CD4-positive, alpha-beta T cell (primary cell): ENCODE data around the gene DDX1. TPM values are rescaled to one million over a fixed set of nuclear protein-coding genes. Genes with fewer than 3 reads are reported as not detected.

Experiments
- ATAC-seq: fragments of 200-7000 bp; cut with Tn5 transposase; one replicate; pipeline ENCODE4 v1.10.0; 2022; ENCODE audit warnings: mild to moderate bottlenecking; ENCODE audit not compliant: poor library complexity
- CTCF ChIA-PET: fragments of 350-600 bp; sonication (Branson Sonifier 250); formaldehyde crosslinking; loops from one replicate; lab custom pipeline; 2021; ENCODE audit warnings: antibody characterized with exemption, inconsistent platforms; lab: Charles Lee
- POLR2A ChIA-PET: fragments of 350-600 bp; sonication (Branson Sonifier 250); formaldehyde crosslinking; loops from one replicate; lab custom pipeline; 2021; ENCODE audit warnings: antibody characterized with exemption, inconsistent platforms; lab: Charles Lee
- DNase-seq, 14 experiments: peaks; one replicate each; pipeline ENCODE4 v3.0.0-alpha.2; 2013 to 2020; ENCODE audit warnings: mixed read lengths in 2 of 14
- H3K27ac ChIP-seq, 2 donors: one replicate each; pipeline versions ENCODE4 v1.5.1 to v1.7.0; 2013; ENCODE audit warnings: low read length in 2 of 2, low read depth in 1 of 2, mild to moderate bottlenecking in 1 of 2
- H3K27me3 ChIP-seq, 2 experiments: 1 replicate in 1 of 2; 2 replicates in 1 of 2; pipeline versions ENCODE4 v1.6.1 to v1.7.0; 2013; ENCODE audit warnings: low read length in 2 of 2, control low read depth in 1 of 2, mild to moderate bottlenecking in 1 of 2, moderate library complexity in 1 of 2; ENCODE audit not compliant: insufficient read depth in 2 of 2, control insufficient read depth in 1 of 2
- H3K36me3 ChIP-seq: one replicate; pipeline ENCODE4 v1.6.1; 2013; ENCODE audit warnings: low read length, control low read depth; ENCODE audit not compliant: insufficient read depth
- H3K4me1 ChIP-seq: one replicate; pipeline ENCODE4 v1.6.1; 2013; ENCODE audit warnings: low read length, control low read depth; ENCODE audit not compliant: insufficient read depth
- H3K4me3 ChIP-seq: one replicate; pipeline ENCODE4 v1.5.1; 2013; ENCODE audit warnings: mild to moderate bottlenecking, low read length, moderate library complexity
- H3K9me3 ChIP-seq, 2 experiments: 1 replicate in 1 of 2; 2 replicates in 1 of 2; pipeline versions ENCODE4 v1.6.1 to v1.7.0; 2013; ENCODE audit warnings: low read length in 2 of 2, mild to moderate bottlenecking in 2 of 2, control low read depth in 1 of 2, moderate library complexity in 1 of 2; ENCODE audit not compliant: control insufficient read depth in 1 of 2, insufficient read depth in 1 of 2
- H3K27ac Mint-ChIP-seq: one replicate; pipeline ENCODE4 v1.8.0; 2020; ENCODE audit warnings: mixed read lengths
- H3K27me3 Mint-ChIP-seq: one replicate; pipeline ENCODE4 v1.8.0; 2021; ENCODE audit warnings: mixed read lengths
- H3K36me3 Mint-ChIP-seq: one replicate; pipeline ENCODE4 v1.8.0; 2021; ENCODE audit warnings: low read depth, mixed read lengths
- H3K4me1 Mint-ChIP-seq: one replicate; pipeline ENCODE4 v1.8.0; 2021; ENCODE audit warnings: low read depth, mixed read lengths
- H3K4me3 Mint-ChIP-seq: one replicate; pipeline ENCODE4 v1.8.0; 2020; ENCODE audit warnings: mild to moderate bottlenecking, mixed read lengths
- H3K9me3 Mint-ChIP-seq: one replicate; pipeline ENCODE4 v1.8.0; 2020; ENCODE audit warnings: mixed read lengths
- intact Hi-C, 2 experiments: fragments of 100-400 bp; cut with DNase I in 1 of 2; cut with micrococcal nuclease in 1 of 2; formaldehyde crosslinking; loops; one replicate each; pipeline versions ENCODE4 v1.15.1 to v1.9.0; 2023 to 2025; cut with DNase I, micrococcal nuclease
- total RNA-seq, 174 experiments: library from RNA in 2 of 174; stranded (reverse) in 2 of 174; gene quantifications; one replicate each; pipeline ENCODE4 v1.2.3 and lab custom pipeline; 2021 to 2026
- TF ChIP-seq, protein P1 (sequence below): fragments of 200-600 bp; IDR thresholded peaks from one replicate; pipeline ENCODE4 v1.8.0; 2022; ENCODE audit warnings: antibody characterized with exemption, mild to moderate bottlenecking

DDX1 gene
- total RNA-seq, 2 experiments from 2014 or later, result 48.8 to 50.1 TPM

DNA sequence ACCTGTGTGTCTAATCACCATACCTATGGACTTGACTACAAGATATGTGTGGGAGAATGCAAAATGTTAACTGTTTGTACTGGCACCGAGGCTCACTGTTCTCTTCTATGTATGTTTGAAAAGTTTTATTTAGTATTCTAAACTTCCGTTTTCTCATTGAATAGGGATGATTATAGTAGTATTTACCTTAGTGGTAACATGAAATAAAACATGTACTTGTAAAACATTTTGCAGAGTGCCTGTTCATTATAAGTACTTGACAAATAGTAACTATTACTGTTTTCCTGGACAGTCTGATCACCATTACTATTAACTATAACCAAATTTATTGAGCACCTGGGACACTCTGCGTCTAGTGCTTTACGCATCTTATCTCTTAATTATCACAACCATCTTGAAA lies 24.8 kb downstream of the DDX1 start:
- Mint-ChIP-seq H3K4me3 (no peak overlapping the region), H3K27me3 (no peaks in the 10 kb centered on the region), H3K9me3 (no peaks in the 10 kb centered on the region), H3K4me1 (no peaks in the 10 kb centered on the region), H3K27ac (no peak overlapping the region), H3K36me3 (peaks cover 59% of the 10 kb centered on the region)
- POLR2A ChIA-PET, result no interaction called here
- no peaks in the 10 kb centered on the region for H3K9me3 ChIP-seq
- intact Hi-C loops, result no loop called here
- peaks cover 59% of the 10 kb centered on the region for H3K36me3 ChIP-seq
- no peaks in the 10 kb centered on the region for H3K4me1 ChIP-seq
- no peak overlapping the region for H3K27ac ChIP-seq
- TF ChIP-seq, protein P1, sequence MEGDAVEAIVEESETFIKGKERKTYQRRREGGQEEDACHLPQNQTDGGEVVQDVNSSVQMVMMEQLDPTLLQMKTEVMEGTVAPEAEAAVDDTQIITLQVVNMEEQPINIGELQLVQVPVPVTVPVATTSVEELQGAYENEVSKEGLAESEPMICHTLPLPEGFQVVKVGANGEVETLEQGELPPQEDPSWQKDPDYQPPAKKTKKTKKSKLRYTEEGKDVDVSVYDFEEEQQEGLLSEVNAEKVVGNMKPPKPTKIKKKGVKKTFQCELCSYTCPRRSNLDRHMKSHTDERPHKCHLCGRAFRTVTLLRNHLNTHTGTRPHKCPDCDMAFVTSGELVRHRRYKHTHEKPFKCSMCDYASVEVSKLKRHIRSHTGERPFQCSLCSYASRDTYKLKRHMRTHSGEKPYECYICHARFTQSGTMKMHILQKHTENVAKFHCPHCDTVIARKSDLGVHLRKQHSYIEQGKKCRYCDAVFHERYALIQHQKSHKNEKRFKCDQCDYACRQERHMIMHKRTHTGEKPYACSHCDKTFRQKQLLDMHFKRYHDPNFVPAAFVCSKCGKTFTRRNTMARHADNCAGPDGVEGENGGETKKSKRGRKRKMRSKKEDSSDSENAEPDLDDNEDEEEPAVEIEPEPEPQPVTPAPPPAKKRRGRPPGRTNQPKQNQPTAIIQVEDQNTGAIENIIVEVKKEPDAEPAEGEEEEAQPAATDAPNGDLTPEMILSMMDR, result no peak
- ATAC-seq (no peak), DNase-seq (no peak)
- no peak overlapping the region for H3K4me3 ChIP-seq
- CTCF ChIA-PET, result no interaction called here
- H3K27me3 ChIP-seq, result no peaks in the 10 kb centered on the region

- CTCF ChIA-PET, result no interaction called here
- no peak overlapping the region for H3K27ac Mint-ChIP-seq
- Histone ChIP-seq H3K36me3 (peaks cover 66% of the 10 kb centered on the region), H3K4me1 (no peaks in the 10 kb centered on the region), H3K27me3 (no peaks in the 10 kb centered on the region), H3K9me3 (no peaks in the 10 kb centered on the region), H3K4me3 (no peak overlapping the region), H3K27ac (no peak overlapping the region)
- no peaks in the 10 kb centered on the region for H3K9me3 Mint-ChIP-seq
- intact Hi-C loops, result no loop called here
- H3K27me3 Mint-ChIP-seq, result no peaks in the 10 kb centered on the region
- no peak overlapping the region for H3K4me3 Mint-ChIP-seq
- ATAC-seq, result no peak
- TF ChIP-seq, protein P1, result no peak
- no peaks in the 10 kb centered on the region for H3K4me1 Mint-ChIP-seq
- POLR2A ChIA-PET, result no interaction called here
- DNase-seq, result no peak
- H3K36me3 Mint-ChIP-seq, result peaks cover 66% of the 10 kb centered on the region
These were observed 25.4 kb downstream of the DDX1 start for GRCh38 chr2:15616850-15617777.

DNA sequence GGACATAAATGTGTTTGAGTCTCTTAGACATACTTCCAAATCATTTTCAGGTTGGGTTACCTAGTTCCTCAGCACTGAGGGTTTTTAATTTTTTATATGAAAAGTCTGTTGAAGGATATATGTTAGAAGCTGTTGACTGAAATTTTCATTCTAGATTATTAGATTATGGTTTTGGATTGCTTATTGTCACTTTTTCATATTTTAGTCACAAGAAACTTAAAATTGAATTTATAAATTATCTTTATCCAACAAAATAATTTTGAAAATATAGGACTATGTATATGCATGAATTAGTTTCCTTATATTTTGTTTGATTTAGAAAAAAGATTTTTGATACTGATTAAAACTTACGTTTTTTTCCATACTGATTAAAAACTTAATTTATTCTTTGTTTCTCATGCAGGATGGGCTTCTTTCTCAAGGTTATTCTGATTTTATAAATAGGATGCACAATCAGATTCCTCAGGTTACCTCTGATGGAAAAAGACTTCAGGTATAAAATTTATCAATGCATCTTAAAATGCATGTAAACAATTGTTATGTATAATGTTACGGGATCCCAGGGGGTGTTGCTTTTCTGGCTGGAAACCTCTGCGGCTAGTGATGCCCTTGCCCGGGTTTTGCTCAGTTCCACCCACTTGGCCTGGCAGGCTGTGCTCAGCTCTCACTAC lies 26.2 kb downstream of the DDX1 start:
- Histone ChIP-seq H3K27me3 (no peaks in the 10 kb centered on the region), H3K4me3 (no peak overlapping the region), H3K9me3 (no peaks in the 10 kb centered on the region), H3K36me3 (peaks cover 73% of the 10 kb centered on the region), H3K27ac (no peak overlapping the region), H3K4me1 (no peaks in the 10 kb centered on the region)
- peaks cover 73% of the 10 kb centered on the region for H3K36me3 Mint-ChIP-seq
- POLR2A ChIA-PET, result no interaction called here
- intact Hi-C loops, result no loop called here
- TF ChIP-seq, protein P1, result no peak
- no peaks in the 10 kb centered on the region for H3K27me3 Mint-ChIP-seq
- no peaks in the 10 kb centered on the region for H3K9me3 Mint-ChIP-seq
- ATAC-seq (no peak), DNase-seq (no peak)
- CTCF ChIA-PET, result no interaction called here
- no peaks in the 10 kb centered on the region for H3K4me1 Mint-ChIP-seq
- no peak overlapping the region for H3K27ac Mint-ChIP-seq
- H3K4me3 Mint-ChIP-seq, result no peak overlapping the region
